ENCODE results near the gene ZNF33A. TPM values are rescaled to one million over a fixed set of nuclear protein-coding genes. Genes with fewer than 3 reads are reported as not detected.

ZNF33A gene
- total RNA-seq, 1 donor from 2014 or later: 18.9 TPM

DNA sequence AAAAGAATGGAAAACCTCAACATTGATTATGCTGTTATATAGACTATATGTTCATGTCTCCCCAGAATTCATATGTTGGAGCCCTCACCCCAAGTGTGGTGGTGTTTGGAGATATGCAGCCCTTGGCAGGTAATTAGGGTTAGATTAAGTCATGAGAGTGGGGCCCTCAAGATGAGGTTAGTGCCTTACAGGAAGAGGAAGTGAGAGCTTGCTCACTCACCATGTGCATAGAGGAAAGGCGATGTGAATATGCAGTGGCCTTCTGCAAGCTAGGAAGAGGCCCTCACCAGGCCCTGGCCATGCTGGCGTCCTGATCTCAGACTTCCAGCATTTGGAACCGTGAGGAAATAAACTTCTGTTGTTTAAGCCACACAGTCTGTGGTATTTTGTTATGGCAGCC lies 14.8 kb downstream of the ZNF33A start:
- TF ChIP-seq POLR2A (IDR thresholded peaks at IDR 0.05) (no peak), POLR2AphosphoS5 (IDR thresholded peaks at IDR 0.05; ENCODE audit: insufficient read depth in 1 of 2, low read depth in 1 of 2) (no peak)
- TF ChIP-seq, protein P1, sequence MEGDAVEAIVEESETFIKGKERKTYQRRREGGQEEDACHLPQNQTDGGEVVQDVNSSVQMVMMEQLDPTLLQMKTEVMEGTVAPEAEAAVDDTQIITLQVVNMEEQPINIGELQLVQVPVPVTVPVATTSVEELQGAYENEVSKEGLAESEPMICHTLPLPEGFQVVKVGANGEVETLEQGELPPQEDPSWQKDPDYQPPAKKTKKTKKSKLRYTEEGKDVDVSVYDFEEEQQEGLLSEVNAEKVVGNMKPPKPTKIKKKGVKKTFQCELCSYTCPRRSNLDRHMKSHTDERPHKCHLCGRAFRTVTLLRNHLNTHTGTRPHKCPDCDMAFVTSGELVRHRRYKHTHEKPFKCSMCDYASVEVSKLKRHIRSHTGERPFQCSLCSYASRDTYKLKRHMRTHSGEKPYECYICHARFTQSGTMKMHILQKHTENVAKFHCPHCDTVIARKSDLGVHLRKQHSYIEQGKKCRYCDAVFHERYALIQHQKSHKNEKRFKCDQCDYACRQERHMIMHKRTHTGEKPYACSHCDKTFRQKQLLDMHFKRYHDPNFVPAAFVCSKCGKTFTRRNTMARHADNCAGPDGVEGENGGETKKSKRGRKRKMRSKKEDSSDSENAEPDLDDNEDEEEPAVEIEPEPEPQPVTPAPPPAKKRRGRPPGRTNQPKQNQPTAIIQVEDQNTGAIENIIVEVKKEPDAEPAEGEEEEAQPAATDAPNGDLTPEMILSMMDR (IDR thresholded peaks at IDR 0.05): no peak
- Histone ChIP-seq H3K9me3 (no peaks in the 10 kb centered on the region), H3K4me1 (no peaks in the 10 kb centered on the region), H3K36me3 (peaks cover 0 to 45% of the 10 kb centered on the region in 2 donors), H3K27ac (no peak overlapping the region), H3K4me3 (no peak overlapping the region), H3K27me3 (no peaks in the 10 kb centered on the region)
- DNase-seq (ENCODE audit: extremely low spot score in 2 of 2): no peak
- intact Hi-C loops (cut with DNase I): no loop called here

DNA sequence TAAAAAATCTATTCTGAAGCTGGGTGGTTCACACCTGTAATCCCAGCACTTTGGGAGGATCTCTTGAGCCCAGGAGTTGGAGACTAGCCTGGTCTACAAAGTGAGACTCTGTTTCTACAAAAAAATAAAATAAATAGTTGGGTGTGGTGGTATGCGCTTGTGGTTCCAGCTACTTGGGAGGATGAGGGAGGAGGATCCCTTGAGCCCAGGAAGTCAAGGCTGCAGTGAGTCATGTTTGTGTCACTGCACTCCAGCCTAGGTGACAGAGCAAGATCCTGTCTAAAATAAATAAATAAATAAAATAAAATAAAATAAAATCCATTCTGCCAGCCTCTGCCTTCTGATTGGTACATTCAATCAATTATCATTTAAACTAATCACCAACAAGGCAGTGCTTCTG lies 17.5 kb downstream of the ZNF33A start:
- H3K27ac ChIP-seq: no peak overlapping the region
- intact Hi-C loops (cut with DNase I): no loop called here
- peaks cover 0 to 41% of the 10 kb centered on the region in 2 donors for H3K36me3 ChIP-seq

DNA sequence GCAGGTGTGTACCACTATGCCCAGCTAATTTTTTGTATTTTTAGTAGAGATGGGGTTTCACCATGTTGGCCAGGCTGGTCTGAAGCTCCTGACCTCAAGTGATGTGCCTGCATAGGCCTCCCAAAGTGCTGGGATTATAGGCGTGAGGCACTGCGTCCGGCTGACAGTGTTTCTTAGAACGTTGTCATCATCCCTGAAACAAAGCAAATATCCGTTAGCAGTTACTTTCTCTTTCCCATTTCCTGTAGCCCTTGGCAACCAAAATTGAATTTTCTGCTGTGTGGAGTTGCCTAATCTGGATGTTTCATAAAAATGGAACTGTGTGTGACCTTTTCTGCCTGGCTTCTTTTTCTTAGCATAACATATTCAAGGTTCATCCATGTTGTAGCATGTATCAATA lies 22.4 kb downstream of the ZNF33A start:
- Histone ChIP-seq H3K36me3 (peaks cover 5 to 32% of the 10 kb centered on the region in 2 donors), H3K27ac (no peak overlapping the region)
- intact Hi-C loops (cut with DNase I): no loop called here

More for the DNA sequence above, 17.5 kb downstream of the ZNF33A start:
- DNase-seq (ENCODE audit: extremely low spot score in 2 of 2): no peak
- TF ChIP-seq POLR2AphosphoS5 (IDR thresholded peaks at IDR 0.05; ENCODE audit: insufficient read depth in 1 of 2, low read depth in 1 of 2) (no peak), POLR2A (IDR thresholded peaks at IDR 0.05) (no peak)
- TF ChIP-seq, protein P1 (IDR thresholded peaks at IDR 0.05): no peak
- Histone ChIP-seq H3K9me3 (no peaks in the 10 kb centered on the region), H3K27me3 (no peaks in the 10 kb centered on the region), H3K4me3 (no peak overlapping the region), H3K4me1 (no peaks in the 10 kb centered on the region)

DNA sequence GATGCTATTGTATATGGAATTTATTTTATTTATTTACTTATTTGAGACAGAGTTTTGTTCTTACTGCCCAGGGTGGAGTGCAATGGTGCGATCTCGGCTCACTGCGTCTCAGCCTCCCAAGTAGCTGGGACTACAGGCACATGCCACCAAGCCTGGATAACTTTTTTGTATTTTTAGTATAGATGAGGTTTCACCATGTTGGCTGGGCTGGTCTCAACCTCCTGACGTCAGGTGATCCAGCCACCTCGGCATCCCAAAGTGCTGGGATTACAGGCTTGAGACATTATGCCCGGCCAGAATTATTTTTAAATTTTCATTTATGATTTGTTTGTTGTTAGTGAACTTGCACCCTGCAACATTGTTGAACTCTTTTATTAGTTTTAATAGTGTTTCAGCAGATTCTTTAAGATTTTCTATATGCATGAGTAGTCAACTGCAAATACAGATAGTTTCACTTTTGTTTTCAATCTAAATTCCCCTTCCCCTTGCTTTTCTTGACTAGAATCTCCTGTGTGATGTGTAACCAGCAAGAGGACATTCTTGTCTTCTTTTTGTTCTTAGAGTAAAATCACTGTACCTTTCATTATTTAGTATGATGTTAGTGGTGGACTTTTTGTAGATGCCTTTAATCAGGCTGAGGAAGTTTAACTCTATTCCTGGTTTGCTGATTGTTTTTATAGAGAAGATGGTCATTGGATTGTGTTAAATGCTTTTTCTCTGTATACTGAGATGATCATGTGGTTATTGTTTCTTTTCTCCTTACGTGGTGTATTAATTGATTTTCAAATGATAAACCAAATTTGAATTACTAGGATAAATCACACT lies 27.8 kb downstream of the ZNF33A start:
- intact Hi-C loops (cut with DNase I): no loop called here
- H3K4me3 ChIP-seq: no peak overlapping the region
- peaks cover 5 to 25% of the 10 kb centered on the region in 2 donors for H3K36me3 ChIP-seq
- no peaks in the 10 kb centered on the region for H3K9me3 ChIP-seq
- DNase-seq (ENCODE audit: extremely low spot score in 2 of 2): no peak
- H3K4me1 ChIP-seq: no peaks in the 10 kb centered on the region
- H3K27ac ChIP-seq: no peak overlapping the region
- no peaks in the 10 kb centered on the region for H3K27me3 ChIP-seq
- TF ChIP-seq POLR2A (IDR thresholded peaks at IDR 0.05) (no peak), POLR2AphosphoS5 (IDR thresholded peaks at IDR 0.05; ENCODE audit: insufficient read depth in 1 of 2, low read depth in 1 of 2) (no peak)
- TF ChIP-seq, protein P1 (IDR thresholded peaks at IDR 0.05): no peak

More for the DNA sequence above, 22.4 kb downstream of the ZNF33A start:
- Histone ChIP-seq H3K4me1 (no peaks in the 10 kb centered on the region), H3K9me3 (no peaks in the 10 kb centered on the region), H3K4me3 (no peak overlapping the region), H3K27me3 (no peaks in the 10 kb centered on the region)
- no peak for DNase-seq (ENCODE audit: extremely low spot score in 2 of 2)
- TF ChIP-seq POLR2AphosphoS5 (IDR thresholded peaks at IDR 0.05; ENCODE audit: insufficient read depth in 1 of 2, low read depth in 1 of 2) (no peak), POLR2A (IDR thresholded peaks at IDR 0.05) (no peak)
- TF ChIP-seq, protein P1 (IDR thresholded peaks at IDR 0.05): no peak

DNA sequence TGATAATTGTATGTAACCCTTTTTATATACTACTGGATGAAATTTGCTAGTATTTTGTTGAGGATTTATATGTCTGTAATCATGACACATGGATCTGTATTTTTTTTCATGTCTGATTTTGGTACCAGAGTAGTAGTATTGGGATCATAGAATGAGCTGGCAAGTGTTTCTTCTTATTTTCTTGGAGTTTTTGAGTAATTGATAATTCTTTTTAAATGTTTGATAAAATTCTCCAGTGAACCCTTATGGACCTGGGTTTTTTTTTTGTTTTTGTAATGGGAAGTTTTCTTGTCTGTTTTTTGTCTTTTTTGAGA lies 28.4 kb downstream of the ZNF33A start:
- DNase-seq (ENCODE audit: extremely low spot score in 2 of 2): no peak

More for the DNA sequence above, 28.4 kb downstream of the ZNF33A start:
- Histone ChIP-seq H3K27me3 (no peaks in the 10 kb centered on the region), H3K4me1 (no peaks in the 10 kb centered on the region), H3K36me3 (peaks cover 4 to 29% of the 10 kb centered on the region in 2 donors), H3K27ac (no peak overlapping the region), H3K4me3 (no peak overlapping the region), H3K9me3 (no peaks in the 10 kb centered on the region)
- no peak for TF ChIP-seq POLR2AphosphoS5 (IDR thresholded peaks at IDR 0.05; ENCODE audit: insufficient read depth in 1 of 2, low read depth in 1 of 2)
- TF ChIP-seq, protein P1 (IDR thresholded peaks at IDR 0.05): no peak
- TF ChIP-seq POLR2A (IDR thresholded peaks at IDR 0.05): no peak
- intact Hi-C loops (cut with DNase I): no loop called here
